Daoy (cell line): ENCODE data around the gene EMID1. TPM values are rescaled to one million over a fixed set of nuclear protein-coding genes. Genes with fewer than 3 reads are reported as not detected.

ENCODE experiments used
- DNase-seq: peaks from one replicate; pipeline ENCODE4 v3.0.0-alpha.2; 2015; ENCODE audit warnings: low read depth
- total RNA-seq: library from RNA; depleted of rRNA; stranded (reverse); fragments of >200 nt; shearing (Covaris generic); gene quantifications from 2 replicates; pipeline ENCODE4 v1.2.3, GENCODE V29; 2014

Gene EMID1
- total RNA-seq, 1 experiment from 2014 or later, result 1.3 TPM

GRCh38 chr22:29288837-29289236 lies 83.1 kb downstream of the EMID1 start:
- DNase-seq, result no peak

GRCh38 chr22:29290061-29290460 lies 84.4 kb downstream of the EMID1 start:
- no peak for DNase-seq

GRCh38 chr22:29291215-29291614 lies 85.5 kb downstream of the EMID1 start:
- no peak for DNase-seq

GRCh38 chr22:29292379-29292778 lies 86.7 kb downstream of the EMID1 start:
- DNase-seq, result no peak

- DNase-seq, result no peak
These were observed 92.9 kb downstream of the EMID1 start for GRCh38 chr22:29298641-29299040.

- DNase-seq, result no peak
These were observed 93.6 kb downstream of the EMID1 start for GRCh38 chr22:29299136-29299900.

- DNase-seq, result no peak
These were observed 94.7 kb downstream of the EMID1 start for GRCh38 chr22:29300467-29300806.

- DNase-seq, result no peak
These were observed 95.3 kb downstream of the EMID1 start for GRCh38 chr22:29300807-29301601.

- no peak for DNase-seq
These were observed 96.2 kb downstream of the EMID1 start for GRCh38 chr22:29301716-29302401.

GRCh38 chr22:29302402-29302680 lies 96.6 kb downstream of the EMID1 start:
- no peak for DNase-seq

- DNase-seq, result no peak
These were observed 97.2 kb downstream of the EMID1 start for GRCh38 chr22:29302681-29303465.

- no peak for DNase-seq
These were observed 100.1 kb downstream of the EMID1 start for GRCh38 chr22:29305836-29306174.

- DNase-seq, result peak; percentile 85
These were observed 100.6 kb downstream of the EMID1 start, which contains the start of gene GAS2L1 for GRCh38 chr22:29306175-29306834. GAS2L1 (plus strand) TSS chr22:29306650; CDS start chr22:29308106, 1,456 bp downstream.

- DNase-seq, result peak; percentile 84
These were observed 101.3 kb downstream of the EMID1 start for GRCh38 chr22:29306835-29307595.

GRCh38 chr22:29307596-29308147 lies 102.0 kb downstream of the EMID1 start:
- DNase-seq, result no peak

- no peak for DNase-seq
These were observed 102.6 kb downstream of the EMID1 start for GRCh38 chr22:29308148-29308790.

GRCh38 chr22:29308791-29309262 lies 103.1 kb downstream of the EMID1 start:
- DNase-seq, result peak; percentile 93
